Fibroblast of skin of scalp (primary cell): ENCODE data around the gene PKP1.
A peak's percentile ranks its signal among the peaks of the same experiment; 100 is the strongest.

Experiments used
- DNase-seq: peaks from one replicate; pipeline ENCODE4 v3.0.0-alpha.2; 2013

The PKP1 gene

DNA sequence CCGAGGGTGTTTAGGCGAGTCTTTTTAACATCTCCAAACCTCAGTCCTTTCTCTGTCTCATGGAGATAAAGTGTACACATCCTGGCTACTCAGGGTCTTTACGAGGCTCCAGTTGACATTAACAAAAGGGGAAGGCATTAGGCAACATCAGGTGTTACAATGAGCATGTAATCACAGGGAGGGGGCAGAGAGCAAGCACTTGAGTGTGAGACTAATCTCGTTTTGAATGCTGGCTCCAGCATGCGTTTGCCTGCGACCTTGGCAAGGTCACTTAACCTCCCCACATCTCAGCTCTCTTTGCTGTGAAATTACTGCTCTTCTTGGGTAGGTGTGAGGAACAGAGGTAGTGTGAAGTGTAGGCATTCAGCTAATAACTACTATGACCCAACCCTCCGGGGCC is 91.1 kb downstream of the PKP1 start:
- DNase-seq, result no peak

DNA sequence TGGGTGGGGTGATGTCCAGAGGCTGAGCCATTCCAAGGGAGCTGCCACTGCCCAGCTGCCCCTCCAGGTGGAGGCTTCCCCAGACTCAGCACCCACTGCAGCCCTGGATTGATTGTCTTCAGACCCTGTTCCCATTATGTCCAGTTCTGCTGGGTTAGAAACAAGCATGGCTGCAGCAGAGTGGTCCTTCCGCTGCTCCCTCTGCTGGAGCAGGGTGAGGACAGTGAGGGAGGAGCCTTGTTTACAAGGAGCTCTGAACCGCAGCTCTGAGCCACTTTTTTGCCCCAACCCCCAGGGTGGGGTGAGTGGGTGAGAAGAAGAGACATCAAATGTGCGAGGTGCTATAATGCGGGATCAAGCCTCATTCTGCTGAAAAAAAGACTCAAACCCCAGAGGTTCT is 91.9 kb downstream of the PKP1 start:
- no peak for DNase-seq

DNA sequence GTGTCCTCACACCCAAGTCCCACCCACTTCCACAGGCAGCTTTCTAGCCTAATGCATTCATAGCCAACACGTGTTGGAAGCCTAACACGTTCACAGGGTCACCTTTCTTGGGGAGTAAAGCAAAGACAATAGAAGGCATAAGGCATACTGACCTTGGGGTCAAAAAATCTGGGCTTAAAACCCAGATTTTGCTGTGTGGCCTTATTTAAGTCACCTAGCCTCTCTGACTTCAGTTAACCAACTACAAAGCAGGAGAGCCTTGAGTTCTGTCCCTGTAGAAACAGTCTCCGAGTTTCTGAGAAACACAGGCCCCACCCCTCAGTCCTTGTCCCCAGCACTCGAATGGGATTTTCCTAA is 92.8 kb downstream of the PKP1 start:
- no peak for DNase-seq

DNA sequence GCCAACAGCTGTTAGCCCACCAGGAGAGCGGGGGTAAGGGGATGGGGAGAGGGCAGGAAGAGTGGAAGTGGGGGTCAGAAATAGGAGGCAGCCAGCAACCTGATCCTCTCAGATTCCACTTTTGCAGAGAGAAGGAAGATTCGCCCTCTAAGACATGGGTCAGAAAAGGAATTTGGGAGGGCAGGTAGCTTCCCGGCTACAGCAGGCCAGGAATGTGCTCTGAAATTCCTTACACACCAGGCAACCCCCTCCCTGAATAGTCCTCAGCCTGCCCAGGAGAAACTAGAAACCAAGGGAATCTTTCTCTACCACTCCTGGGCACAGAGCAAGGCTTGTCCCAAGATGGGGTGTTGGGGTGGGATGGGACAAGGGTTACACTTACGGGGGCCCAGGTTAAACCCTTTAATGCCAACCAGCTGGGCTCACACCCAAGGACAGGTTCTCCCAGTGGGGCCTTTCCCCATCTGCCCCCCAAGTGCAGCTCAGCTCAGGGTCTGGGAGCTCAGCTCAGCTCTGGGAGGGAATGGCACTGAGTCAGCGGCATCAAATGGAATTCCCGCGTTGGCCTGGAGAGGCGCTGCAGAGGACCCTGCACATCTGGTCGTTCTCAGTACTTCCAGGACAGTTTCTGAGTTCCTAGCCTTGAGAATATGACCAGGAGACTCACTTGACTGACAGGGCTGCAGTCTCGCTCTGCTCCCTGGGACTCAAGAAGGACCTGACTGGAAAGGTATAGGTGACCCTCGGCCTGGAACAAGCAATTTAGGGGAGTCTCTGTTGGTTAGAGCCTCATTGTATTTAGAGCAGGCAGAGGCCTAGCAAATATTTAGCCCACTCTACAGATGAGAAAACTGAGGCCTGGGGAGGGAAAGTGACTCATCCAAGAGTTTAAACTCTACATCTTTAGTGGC is 93.4 kb downstream of the PKP1 start:
- DNase-seq, result peak; percentile 39

DNA sequence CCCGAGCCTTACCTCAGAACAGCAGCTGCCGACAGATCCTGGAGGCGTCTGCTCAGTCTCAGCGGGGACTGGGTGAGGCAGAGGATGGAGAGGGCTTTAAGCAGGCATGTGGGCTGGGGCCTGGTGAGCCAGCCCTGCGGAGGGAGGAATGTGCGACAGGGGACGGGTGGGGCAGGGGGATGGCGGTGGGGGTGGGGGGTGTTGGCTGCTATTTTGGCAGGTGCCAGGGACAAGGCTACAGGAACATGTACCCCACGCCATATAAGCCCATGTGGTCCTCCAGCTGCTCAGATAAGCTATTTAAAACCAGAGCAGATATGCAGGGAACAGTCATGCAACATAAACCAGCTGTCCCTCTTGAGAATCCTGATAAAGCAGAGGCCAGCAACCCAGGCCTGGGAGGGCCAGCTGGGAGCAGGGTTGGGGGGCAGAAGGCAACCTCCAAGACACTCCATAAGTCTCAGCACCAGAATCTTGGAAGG is 94.3 kb downstream of the PKP1 start, which contains the start of gene TNNT2:
Gene TNNT2 (minus strand): TSS at position 70 of the 482 bp plus-strand sequence. CDS start 4,426 bp downstream, outside the sequence.
- no peak for DNase-seq

DNA sequence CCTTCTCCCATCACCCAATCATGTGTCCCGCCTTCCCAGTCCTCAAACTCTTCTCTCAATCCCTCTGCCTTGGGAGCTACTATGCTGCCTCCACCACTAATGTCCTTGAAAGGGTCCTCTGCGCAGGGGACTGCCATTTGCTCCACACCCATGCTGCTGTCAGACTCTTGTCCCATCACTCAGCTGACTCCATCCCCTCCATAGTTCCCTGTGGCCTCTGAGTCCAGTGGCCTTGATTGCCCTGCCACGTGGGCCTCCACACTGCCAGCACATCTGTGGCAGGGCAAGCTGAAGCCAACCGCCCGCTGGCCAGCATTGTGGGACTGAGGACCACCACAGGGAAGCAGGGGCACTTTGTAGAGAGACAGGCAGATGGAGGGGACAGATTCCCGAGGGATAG is 95.5 kb downstream of the PKP1 start:
- no peak for DNase-seq

DNA sequence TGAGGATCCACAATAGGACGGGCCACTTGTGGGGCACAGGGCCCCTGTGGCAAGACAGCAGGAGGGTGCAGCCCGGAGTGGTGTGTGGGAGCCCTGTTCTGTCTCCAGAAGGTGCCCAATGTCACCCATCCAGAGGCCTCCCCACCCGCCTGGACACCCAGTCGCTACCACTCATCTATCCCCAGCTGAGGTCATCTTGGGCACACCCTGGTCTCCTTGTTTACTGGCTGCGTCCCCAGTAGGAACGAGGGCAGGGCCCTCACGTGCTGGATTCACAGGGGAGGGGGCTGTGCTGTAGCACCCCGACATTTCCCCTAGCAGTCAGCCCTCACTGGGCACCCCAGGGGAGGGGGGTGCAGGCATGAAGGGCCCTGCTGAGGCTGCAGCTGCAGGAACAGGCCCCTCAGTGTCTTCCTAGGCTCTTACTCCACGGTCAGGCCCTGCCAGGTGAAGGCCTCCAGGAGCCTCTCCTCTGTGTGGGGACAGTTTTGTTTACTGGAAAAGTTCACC is 96.5 kb downstream of the PKP1 start:
- no peak for DNase-seq

DNA sequence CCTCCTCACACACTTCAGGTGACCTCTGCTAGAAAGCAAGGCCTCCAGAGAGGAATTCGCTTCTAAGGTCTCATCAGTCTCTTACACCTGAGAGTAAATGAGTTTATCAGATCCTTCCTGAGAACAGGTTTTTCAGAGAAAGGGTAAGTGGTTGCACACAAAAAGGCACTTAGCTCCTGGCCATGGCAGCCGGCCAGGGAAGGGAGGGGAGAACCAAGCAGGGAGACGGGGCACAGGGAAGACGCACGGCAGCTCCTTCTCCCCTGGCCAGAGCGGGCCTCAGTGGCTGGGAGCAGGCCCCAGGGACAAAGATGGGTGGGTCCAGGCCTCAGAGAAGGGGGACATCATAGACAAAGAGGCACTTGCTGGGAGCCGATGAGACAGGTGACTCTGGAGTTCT is 97.8 kb downstream of the PKP1 start:
- DNase-seq, result no peak
